Myocyte (in vitro differentiated cells): ENCODE data around the gene PARP14. TPM values are rescaled to one million over a fixed set of nuclear protein-coding genes. Genes with fewer than 3 reads are reported as not detected.
"Not testable (repeated sequence)": the region's sequence is repeated elsewhere in the genome, so short reads cannot be mapped to it uniquely, and the experiment has no call there.

Experiments used
- DNase-seq: peaks from one replicate; pipeline ENCODE4 v3.0.0-alpha.2; 2012; ENCODE audit warnings: low read depth
- polyA plus RNA-seq: library from polyadenylated mRNA; unstranded; fragments of >200 nt; gene quantifications from one replicate; pipeline ENCODE4 v1.2.1, GENCODE V29; 2012; ENCODE audit warnings: missing spikeins
- total RNA-seq: library from RNA; depleted of rRNA; stranded (reverse); fragments of >200 nt; gene quantifications from 2 replicates; pipeline ENCODE4 v1.2.3, GENCODE V29; 2014

The PARP14 gene, protein sequence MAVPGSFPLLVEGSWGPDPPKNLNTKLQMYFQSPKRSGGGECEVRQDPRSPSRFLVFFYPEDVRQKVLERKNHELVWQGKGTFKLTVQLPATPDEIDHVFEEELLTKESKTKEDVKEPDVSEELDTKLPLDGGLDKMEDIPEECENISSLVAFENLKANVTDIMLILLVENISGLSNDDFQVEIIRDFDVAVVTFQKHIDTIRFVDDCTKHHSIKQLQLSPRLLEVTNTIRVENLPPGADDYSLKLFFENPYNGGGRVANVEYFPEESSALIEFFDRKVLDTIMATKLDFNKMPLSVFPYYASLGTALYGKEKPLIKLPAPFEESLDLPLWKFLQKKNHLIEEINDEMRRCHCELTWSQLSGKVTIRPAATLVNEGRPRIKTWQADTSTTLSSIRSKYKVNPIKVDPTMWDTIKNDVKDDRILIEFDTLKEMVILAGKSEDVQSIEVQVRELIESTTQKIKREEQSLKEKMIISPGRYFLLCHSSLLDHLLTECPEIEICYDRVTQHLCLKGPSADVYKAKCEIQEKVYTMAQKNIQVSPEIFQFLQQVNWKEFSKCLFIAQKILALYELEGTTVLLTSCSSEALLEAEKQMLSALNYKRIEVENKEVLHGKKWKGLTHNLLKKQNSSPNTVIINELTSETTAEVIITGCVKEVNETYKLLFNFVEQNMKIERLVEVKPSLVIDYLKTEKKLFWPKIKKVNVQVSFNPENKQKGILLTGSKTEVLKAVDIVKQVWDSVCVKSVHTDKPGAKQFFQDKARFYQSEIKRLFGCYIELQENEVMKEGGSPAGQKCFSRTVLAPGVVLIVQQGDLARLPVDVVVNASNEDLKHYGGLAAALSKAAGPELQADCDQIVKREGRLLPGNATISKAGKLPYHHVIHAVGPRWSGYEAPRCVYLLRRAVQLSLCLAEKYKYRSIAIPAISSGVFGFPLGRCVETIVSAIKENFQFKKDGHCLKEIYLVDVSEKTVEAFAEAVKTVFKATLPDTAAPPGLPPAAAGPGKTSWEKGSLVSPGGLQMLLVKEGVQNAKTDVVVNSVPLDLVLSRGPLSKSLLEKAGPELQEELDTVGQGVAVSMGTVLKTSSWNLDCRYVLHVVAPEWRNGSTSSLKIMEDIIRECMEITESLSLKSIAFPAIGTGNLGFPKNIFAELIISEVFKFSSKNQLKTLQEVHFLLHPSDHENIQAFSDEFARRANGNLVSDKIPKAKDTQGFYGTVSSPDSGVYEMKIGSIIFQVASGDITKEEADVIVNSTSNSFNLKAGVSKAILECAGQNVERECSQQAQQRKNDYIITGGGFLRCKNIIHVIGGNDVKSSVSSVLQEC (N-terminal part only)
- total RNA-seq: 11.3 and 14.1 TPM in 2 replicates
- 4.8 TPM for polyA plus RNA-seq

DNA sequence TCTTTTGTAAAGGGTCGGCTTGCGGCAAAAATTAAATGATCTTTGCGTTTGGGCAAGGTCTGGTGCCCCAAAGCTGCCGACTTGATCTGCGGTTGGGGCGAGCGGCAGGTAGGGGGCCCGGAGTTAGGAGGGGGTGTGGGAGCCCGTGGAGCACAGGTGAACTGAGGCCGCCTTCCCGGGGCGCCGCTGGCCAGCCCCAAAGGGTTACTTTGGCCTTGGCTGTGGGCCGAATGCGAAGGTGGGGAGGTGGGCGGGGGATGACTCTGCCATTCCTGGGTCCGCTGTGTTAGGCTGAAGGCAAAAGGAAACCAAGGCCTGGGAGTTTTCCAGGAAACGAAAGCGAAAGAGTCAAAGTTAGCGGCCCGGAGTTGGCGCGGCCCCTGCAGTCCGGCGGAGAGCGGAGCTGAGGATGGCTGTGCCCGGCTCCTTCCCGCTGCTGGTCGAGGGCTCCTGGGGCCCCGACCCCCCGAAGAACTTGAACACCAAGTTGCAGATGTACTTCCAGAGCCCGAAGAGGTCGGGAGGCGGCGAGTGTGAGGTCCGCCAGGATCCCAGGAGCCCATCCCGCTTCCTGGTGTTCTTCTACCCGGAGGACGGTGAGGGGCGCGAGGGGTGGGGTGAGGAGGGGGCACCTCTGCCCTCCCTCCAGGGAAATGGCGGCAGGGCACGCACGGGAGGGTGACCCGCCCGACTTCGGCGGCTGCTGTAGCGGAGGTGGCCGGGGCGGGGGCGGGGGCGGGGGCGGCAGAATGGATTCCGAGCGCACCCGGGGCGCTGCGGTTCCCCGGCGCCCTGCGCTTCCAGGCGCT lies at the start of gene PARP14:
PARP14 (plus strand) TSS at position 365 of the 809 bp plus-strand sequence; CDS start at position 410, 45 bp downstream.
- DNase-seq: peak; percentile 67

DNA sequence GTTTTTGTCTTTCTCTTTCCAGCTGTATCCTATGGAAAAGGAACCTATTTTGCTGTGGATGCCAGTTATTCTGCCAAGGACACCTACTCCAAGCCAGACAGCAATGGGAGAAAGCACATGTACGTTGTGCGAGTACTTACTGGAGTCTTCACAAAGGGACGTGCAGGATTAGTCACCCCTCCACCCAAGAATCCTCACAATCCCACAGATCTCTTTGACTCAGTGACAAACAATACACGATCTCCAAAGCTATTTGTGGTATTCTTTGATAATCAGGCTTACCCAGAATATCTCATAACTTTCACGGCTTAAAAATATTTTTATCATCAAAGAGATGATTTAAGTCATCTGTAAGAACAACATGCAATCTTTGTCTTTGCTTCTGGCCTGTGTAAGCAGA lies 44.9 kb upstream of the PARP14 start:
- DNase-seq: no peak

DNA sequence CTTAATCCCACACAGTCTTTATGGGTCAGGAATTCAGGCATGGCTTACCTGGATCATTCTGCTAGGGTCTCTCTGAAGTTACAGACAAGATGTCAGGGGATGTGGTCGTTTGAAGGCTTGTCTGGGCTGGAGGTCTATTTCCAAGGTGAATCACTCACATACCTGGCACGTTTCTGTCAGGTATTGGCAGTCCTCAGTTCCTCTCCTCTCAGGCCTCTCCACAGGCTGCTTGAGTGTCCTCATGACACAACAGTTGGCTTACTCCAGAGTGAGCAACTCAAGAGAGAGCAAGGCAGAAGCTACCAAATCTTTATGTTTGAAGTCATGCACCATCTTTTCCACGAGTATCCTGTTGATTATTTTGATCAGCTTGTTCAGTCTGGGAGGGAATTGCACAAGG lies 43.9 kb upstream of the PARP14 start:
- DNase-seq: no peak

DNA sequence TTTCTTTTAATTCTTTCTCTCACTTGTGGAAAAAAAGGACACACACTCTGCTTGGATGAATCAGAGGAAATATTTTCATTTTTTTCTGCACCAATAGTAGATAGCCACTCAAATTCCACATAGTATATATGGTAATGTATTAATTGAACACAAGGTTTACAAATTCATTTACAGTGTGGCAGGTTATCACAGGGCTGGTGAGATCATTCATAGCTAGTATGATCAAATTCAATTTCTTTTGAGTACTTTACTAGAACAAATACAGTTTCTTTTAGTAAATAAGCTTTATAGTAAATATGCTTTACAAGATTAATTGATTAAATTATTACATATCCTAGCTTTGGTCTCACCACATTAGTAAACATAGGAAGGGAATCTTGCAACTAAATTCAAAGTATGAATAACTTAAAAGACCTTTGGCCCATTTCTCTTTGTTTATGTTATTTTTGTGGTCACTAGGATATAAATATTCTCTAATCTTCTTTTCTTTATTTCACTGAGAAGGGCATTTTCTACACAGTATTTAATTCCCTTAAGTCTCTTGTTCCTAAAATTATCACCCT lies 40.1 kb upstream of the PARP14 start:
- no peak for DNase-seq

DNA sequence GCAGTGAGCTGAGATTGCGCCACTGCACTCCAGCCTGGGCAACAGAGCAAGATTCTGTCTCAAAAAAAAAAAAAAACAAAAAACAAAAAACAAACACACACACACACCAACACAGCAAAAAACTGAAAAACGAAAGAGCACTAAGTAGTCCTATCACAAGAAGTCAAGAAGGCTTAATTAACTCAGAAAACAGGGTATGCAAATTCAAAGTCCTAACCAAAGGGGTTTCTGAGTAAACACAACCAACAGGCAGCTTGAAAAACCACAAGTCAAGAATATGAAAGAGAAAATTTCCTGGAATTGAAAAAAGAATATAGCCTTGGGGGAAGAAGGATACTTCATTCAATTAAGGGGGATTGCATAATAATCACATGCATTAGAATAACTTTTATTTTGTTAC lies 37.7 kb upstream of the PARP14 start:
- no peak for DNase-seq

DNA sequence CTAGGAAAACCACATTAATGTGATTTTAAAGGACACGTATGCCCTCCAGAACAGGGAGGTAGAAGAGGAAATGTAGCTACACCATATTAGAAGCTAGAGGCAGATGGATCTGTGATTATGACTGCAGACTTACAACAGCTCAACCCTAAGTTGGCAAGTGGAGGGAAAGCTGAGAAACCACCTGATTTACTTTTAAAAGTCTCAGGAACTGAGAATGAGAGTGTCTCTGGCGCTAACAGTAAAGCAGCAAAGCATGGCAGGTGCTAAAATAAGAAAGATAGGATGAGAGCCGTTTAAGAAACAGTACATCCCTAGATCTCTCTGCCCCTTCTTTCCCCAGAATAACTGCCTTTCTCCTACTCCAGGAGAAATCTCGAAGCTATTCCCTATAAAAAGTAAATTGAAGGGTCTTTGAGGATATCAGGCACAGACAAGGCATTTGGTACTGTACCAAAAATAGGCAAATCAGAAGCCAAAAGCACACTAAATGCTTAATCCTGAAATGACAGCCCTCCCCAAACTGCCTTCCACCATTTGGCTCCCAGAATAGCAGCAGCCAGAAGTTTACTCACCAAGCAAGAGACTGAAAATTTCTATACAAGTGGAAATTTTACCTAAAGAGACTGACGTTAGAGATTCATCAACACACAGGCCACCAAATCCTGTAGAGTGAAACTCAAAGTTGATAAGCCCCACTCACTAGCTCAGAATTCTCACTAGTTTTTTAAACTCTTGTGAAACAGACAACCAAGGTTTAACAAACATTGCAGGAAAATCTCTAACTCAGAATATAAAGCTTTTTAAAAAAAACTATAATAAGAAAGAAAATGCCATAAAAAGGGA lies 34.3 kb upstream of the PARP14 start:
- no peak for DNase-seq

DNA sequence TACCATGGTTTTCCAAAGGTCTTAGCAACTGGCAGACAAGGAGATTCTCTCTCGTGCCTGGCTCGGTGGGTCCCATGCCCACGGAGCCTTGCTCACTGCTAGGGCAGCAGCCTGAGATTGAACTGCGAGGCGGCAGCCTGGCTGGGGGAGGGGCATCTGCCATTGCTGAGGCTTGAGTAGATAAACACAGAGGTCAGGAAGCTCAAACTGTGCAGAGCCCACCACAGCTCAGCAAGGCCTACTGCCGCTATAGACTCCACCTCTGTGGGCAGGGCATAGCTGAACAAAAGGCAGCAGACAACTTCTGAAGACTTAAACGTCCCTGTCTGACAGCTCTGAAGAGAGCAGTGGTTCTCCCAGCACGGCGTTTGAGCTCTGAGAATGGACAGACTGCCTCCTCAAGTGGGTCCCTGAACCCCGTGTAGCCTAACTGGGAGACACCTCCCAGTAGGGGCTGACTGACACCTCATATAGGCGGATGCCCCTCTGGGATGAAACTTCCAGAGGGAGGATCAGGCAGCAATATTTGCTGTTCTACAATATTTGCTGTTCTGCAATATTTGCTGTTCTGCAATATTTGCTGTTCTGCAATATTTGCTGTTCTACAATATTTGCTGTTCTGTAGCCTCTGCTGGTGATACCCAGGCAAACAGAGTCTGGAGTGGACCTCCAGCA lies 29.3 kb upstream of the PARP14 start:
- DNase-seq: not testable (repeated sequence)

DNA sequence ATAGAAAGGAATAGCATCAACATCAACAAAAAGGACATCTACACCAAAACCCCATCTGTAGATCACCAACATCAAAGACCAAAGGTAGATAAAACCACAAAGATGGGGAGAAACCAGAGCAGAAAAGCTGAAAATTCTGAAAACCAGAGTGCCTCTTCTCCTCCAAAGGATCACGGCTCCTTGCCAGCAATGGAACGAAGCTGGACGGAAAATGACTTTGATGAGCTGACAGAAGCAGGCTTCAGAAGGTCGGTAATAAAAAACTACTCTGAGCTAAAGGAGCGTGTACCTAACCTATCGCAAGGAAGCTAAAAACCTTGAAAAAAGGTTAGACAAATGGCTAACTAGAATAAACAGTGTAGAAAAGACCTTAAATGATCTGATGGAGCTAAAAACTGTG lies 28.7 kb upstream of the PARP14 start:
- not testable (repeated sequence) for DNase-seq

DNA sequence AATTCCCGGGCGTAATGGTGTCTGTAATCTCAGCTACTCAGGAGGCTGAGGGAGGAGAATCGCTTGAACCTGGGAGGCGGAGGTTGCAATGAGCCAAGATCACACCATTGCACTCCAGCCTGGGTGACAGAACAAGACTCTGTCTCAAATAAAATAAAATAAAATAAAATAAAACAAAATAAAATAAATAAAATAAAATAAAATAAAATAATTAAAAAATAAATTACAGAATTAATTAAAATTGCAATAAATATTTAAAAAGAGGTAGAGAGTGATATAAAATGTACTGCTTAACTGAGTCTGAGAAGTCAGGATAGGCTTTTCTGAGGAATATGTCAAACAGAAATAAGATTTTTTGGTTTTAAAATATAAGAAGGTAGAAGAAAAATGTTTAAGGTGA lies 22.3 kb upstream of the PARP14 start:
- DNase-seq: not testable (repeated sequence)

DNA sequence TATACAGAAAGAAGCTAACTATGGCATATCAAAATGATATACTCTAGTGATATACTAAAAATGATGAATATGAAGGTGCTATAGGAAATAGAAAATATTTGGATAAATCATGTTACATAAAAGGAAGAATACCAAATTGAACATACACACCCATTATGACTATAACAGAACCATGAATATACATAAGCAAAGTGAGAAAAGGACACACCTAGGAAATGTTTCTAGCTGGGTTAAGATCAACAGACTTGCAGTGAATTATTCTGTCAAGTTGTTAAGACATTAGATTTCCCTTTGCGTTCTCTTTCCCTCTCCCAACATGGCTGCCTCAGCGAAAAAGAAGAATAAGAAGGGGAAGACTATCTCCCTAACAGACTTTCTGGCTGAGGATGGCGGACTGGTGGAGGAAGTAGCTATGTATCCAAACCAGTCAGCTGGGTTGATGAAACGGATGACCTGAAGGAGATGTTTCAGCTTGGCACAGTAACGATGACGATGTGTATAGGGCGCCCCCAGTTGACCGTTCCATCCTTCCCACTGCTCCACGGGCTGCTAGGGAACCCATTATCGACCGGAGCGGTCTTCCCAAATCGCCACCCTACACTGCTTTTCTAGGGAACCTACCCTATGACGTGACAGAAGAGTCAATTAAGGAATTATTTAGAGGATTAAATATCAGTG lies 20.2 kb upstream of the PARP14 start:
- DNase-seq: no peak

DNA sequence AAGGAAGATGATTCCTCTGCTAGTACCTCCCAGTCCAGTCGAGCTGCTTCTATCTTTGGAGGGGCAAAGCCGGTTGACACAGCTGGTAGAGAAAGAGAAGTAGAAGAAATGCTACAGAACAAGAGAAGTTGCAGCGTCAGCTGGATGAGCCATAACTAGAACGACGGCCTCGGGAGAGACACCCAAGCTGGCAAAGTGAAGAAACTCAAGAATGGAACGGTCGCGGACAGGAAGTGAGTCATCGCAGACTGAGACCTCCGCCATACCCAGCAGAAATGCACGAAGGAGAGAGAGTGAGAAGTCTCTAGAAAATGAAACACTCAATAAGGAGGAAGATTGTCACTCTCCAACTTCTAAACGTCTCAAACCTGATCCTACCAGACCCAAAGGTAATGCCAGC lies 19.0 kb upstream of the PARP14 start:
- no peak for DNase-seq

DNA sequence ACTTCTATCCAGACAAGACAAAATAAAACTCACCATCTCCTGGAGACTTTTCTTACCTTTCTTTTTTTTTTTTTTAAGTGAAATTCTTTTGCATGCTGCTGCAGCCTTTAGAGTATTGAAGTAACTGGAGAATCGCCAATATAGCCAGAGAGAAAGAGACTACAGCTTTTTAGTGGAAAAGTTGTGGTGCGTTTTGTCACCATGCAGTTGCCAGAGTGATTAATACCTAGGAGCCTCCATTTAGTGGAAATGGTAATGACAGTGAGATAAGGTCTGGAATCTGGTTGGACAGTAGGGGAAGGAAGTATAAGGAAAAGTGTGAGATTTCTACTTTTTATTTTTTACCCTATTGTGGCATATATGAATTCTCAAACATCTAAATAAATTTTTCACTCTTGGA lies 18.1 kb upstream of the PARP14 start:
- no peak for DNase-seq

DNA sequence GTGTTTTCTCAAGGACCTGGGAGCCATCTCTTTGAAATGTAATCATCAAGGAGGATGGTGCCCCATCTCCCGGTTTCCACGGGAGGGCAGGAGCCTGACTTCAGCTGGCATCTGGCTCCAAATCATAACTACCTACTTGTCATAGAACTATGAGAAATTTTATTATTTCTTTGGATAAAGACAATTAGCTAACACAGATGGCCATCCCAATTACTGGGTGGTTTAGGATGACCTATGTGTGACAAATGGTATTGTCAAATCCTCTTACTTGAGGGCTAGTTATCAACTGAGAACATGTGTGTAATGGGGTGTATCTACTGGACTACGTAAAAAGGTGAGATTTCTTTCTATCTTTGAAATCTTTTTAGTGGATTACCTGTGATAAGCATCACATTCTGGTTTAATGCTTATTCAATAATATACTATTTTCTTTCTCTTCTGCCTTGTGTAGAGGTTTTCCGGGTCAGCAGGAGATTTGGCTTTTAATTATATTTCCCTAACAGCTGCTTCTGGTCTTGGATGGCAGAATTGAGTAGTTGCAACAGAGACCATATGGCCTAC lies 15.3 kb upstream of the PARP14 start:
- DNase-seq: no peak

DNA sequence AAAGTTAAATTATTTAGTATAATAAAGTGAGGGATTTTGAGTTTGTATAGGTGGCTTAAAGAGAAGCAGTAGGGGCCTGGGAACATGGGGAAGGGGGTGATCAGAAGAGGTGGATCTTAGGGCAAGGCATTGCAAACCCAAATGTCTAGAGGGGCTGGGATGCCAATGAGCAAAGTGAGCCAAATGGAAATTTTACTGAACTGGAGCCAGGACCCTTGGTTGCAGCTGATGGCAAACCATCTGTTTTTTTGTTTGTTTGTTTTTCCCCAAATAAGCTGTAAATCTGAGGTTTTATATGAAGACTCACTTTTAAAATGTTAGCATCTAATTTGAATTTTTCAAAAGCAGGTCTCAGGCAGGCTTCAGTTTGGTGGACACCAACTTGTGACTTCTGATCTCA lies 14.8 kb upstream of the PARP14 start:
- DNase-seq: no peak

DNA sequence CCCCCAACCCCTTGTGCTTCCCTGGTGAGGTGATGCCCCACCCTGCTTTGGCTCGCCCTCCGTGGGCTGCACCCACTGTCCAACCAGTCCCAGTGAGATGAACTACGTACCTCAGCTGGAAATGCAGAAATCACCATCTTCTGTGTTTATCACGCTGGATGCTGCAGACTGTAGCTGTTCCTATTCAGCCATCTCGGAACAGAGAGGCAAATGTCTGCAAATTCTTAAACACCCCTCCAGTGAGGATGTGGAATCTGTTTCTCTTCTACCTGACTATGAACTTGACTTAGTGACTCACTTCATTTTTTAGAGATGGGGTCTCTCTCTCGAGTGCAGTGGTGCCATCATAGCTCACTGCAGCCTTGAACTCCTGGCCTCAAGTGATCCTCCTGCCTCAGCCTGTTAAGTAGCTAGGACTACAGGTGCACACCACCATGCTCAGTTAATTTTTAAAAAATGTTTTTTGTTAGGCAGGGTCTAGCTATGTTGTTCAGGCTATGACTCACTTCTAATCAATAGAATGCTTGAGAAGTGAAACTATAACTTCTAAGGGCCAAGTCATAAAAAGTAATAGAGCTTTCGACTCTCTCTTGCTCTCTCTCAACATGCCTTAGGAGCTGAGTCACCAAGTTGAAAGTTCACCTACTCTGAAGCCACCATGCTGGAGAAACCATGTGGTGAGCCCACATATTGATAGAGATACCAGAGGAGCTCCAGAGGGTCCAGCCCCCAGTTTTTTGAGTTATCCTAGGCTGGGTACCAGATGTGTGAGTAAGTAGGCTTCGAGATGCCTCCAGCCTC lies 11.5 kb upstream of the PARP14 start:
- DNase-seq: no peak

DNA sequence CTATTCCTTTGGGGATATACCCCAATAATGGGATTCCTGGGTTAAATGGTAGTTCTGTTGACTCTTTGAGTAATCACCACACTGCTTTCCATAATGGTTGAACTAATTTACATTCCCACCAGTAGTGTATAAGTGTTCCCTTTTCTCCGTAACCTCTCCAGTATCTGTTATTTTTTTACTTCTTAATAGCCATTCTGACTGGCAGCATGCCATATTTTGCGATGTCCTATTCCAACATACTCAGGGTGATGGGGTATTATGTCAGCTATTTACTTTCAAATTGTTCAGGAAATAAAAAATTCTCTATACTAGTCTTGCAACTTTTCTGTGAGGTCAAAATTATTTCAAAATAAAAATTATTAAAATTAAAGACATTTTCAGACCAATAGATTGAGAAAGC lies 9.1 kb upstream of the PARP14 start:
- no peak for DNase-seq

DNA sequence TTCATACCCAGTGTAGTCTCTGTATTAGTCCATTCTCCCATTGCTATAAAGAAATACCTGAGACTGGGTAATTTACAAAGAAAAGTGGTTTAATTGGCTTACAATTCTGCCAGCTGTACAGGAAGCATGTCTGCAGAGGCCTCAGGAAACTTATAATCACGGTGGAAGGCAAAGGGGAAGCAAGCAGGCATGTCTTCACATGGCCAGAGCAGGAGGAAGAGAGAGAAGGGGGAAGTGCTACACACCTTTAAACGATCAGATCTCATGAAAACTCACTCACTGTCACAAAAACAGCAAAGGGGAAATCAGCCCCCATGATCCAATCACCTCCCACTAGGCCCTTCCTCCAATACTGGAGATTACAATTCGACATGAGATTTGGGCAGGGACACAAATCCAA lies 6.3 kb upstream of the PARP14 start:
- DNase-seq: no peak
